Activated CD4-positive, alpha-beta T cell treated with anti-CD3 and anti-CD28 coated beads for 36 hours (primary cell): Measurements from ENCODE around the gene C9orf85. TPM values are rescaled to one million over a fixed set of nuclear protein-coding genes. Genes with fewer than 3 reads are reported as not detected.

Experiments used
- ATAC-seq: fragments of 200-7000 bp; cut with Tn5 transposase; one replicate; pipeline ENCODE4 v1.10.0; 2021; ENCODE audit warnings: mild to moderate bottlenecking, moderate library complexity
- CTCF ChIA-PET: fragments of 350-600 bp; sonication (Branson Sonifier 250); formaldehyde crosslinking; loops from one replicate; lab custom pipeline; 2021; ENCODE audit warnings: antibody characterized with exemption; lab: Charles Lee
- POLR2A ChIA-PET: fragments of 350-600 bp; sonication (Branson Sonifier 250); formaldehyde crosslinking; loops from one replicate; lab custom pipeline; 2021; ENCODE audit warnings: antibody characterized with exemption, inconsistent platforms; lab: Charles Lee
- DNase-seq: peaks from one replicate; pipeline ENCODE4 v3.0.0-alpha.2; 2020
- H3K27ac Mint-ChIP-seq: one replicate; pipeline ENCODE4 v1.8.0; 2021; ENCODE audit warnings: mixed read lengths
- H3K27me3 Mint-ChIP-seq: one replicate; pipeline ENCODE4 v1.8.0; 2021; ENCODE audit warnings: mixed read lengths
- H3K36me3 Mint-ChIP-seq: one replicate; pipeline ENCODE4 v1.8.0; 2021; ENCODE audit warnings: low read depth, mixed read lengths
- H3K4me1 Mint-ChIP-seq: one replicate; pipeline ENCODE4 v1.8.0; 2021; ENCODE audit warnings: mixed read lengths
- H3K4me3 Mint-ChIP-seq: one replicate; pipeline ENCODE4 v1.8.0; 2021; ENCODE audit warnings: mild to moderate bottlenecking, moderate library complexity, mixed read lengths
- H3K9me3 Mint-ChIP-seq: one replicate; pipeline ENCODE4 v1.8.0; 2021; ENCODE audit warnings: low read depth, mixed read lengths
- intact Hi-C, 2 experiments: fragments of 100-400 bp; cut with DNase I in 1 of 2; cut with micrococcal nuclease in 1 of 2; formaldehyde crosslinking; loops; one replicate each; pipeline versions ENCODE4 v1.14.2 to v1.15.1; 2022 to 2024; cut with DNase I, micrococcal nuclease
- total RNA-seq, 2 experiments: library from RNA; stranded (reverse); gene quantifications; one replicate each; pipeline ENCODE4 v1.2.3, GENCODE V29; 2021

Gene C9orf85
- total RNA-seq, 2 experiments from 2014 or later, result 10.2 to 10.4 TPM

DNA sequence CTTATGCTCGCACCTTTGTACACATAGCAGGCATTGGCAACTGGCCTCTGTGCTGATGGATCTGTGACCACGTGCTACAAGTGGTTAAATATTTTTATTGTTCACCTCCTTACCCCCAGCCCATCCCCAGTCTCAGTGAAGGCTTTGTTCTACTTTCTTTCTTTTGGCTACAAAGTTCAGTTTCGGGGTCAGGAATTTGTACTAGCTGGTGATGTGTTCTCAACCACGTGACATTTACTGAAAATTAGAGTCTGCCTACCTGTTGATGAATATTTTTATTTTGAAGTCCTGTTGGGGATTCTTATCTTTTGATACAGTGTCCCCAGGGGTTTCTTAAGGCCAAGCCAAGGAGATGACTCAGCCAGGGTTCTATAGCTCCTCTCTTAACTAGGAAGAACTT is 101.2 kb downstream of the C9orf85 start:
- Mint-ChIP-seq H3K27me3 (no peaks in the 10 kb centered on the region), H3K9me3 (no peaks in the 10 kb centered on the region), H3K4me1 (peaks cover 9% of the 10 kb centered on the region), H3K27ac (no peak overlapping the region), H3K36me3 (no peaks in the 10 kb centered on the region), H3K4me3 (no peak overlapping the region)
- ChIA-PET CTCF (interaction anchor here (0.7 to 2.2 kb wide), 4 partner anchors 12 to 444 kb away, joined by 3 to 14 read pairs (median 4); no protein-coding TSS in a partner anchor), POLR2A (no interaction called here)
- ATAC-seq (no peak), DNase-seq (no peak)
- intact Hi-C loops, result no loop called here

DNA sequence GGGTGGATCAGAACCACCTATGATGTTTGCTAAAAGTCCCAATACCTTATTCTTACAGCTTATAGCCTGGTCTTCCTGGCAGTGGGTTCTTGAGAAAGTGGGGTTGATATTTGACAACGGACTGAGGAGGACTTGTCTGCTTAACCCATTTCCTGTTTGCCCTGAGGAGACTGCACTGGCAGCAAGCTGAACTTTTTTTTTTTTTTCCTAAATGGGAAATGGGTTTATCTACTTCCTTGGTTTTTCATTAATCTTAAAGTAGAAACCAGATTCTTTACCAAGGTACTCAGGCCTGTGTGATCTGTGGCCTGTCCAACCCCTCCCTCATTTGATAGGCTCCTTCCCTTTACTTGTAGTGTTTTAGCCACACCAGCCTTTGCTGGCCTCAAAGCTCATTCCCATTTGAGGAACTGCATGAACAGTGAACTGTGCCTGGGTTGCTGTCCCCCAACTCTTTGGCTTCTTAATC is 101.9 kb downstream of the C9orf85 start:
- intact Hi-C loops, result no loop called here
- DNase-seq (no peak), ATAC-seq (no peak)
- H3K4me3 Mint-ChIP-seq, result no peak overlapping the region
- H3K36me3 Mint-ChIP-seq, result no peaks in the 10 kb centered on the region
- ChIA-PET CTCF (interaction anchor here (0.6 to 2.2 kb wide), 4 partner anchors 11 to 444 kb away, joined by 3 to 14 read pairs (median 4); no protein-coding TSS in a partner anchor), POLR2A (no interaction called here)
- no peak overlapping the region for H3K27ac Mint-ChIP-seq
- H3K4me1 Mint-ChIP-seq, result peaks cover 9% of the 10 kb centered on the region
- no peaks in the 10 kb centered on the region for H3K27me3 Mint-ChIP-seq
- H3K9me3 Mint-ChIP-seq, result no peaks in the 10 kb centered on the region

- H3K4me3 Mint-ChIP-seq, result no peak overlapping the region
- H3K4me1 Mint-ChIP-seq, result no peaks in the 10 kb centered on the region
- DNase-seq (no peak), ATAC-seq (no peak)
- no peaks in the 10 kb centered on the region for H3K36me3 Mint-ChIP-seq
- no peaks in the 10 kb centered on the region for H3K27me3 Mint-ChIP-seq
- CTCF ChIA-PET, result interaction anchor here (0.7 to 5.5 kb wide), 7 partner anchors 10 to 338 kb away, joined by 3 to 109 read pairs (median 3); no protein-coding TSS in a partner anchor
- intact Hi-C loops, result loop anchor here in 1 of 2 experiments (10.0 kb wide), 1 partner anchor 418 kb away; no protein-coding TSS in a partner anchor
- H3K27ac Mint-ChIP-seq, result no peak overlapping the region
- POLR2A ChIA-PET, result no interaction called here
- no peaks in the 10 kb centered on the region for H3K9me3 Mint-ChIP-seq
Measured at GRCh38 chr9:72022841-72023240, 111.4 kb downstream of the C9orf85 start.

Other genes starting within 250 kb of the C9orf85 start
- 10 to 100 TPM; 34.1 to 41.0 TPM for gene CEMIP2, start 143.1 kb upstream of the C9orf85 start, total RNA-seq
- 10 to 100 TPM in 1 of 2 experiments, 1 to 10 TPM in 1; 9.1 to 13.3 TPM for gene ABHD17B, start 446 bp upstream of the C9orf85 start, total RNA-seq
- not detected for gene C9orf57, start 149.0 kb downstream of the C9orf85 start, total RNA-seq
- gene GDA, start 237.8 kb downstream of the C9orf85 start, total RNA-seq, result not detected